OCI-LY7 (cell line): Measurements from ENCODE around the gene DNAH14. TPM values are rescaled to one million over a fixed set of nuclear protein-coding genes. Genes with fewer than 3 reads are reported as not detected.
"Not testable (repeated sequence)": the region's sequence is repeated elsewhere in the genome, so short reads cannot be mapped to it uniquely, and the experiment has no call there.

Source experiments
- BruUV-seq: library from RNA; stranded (reverse); fragments of 400-500 nt; replicated peaks from 2 replicates; lab custom pipeline; 2021; lab: Mats Ljungman, UMichigan
- CTCF ChIA-PET: fragments of 300-600 bp; sonication (Branson Sonifier 250); formaldehyde crosslinking; loops from one replicate; lab custom pipeline; 2022; ENCODE audit warnings: antibody characterized with exemption; ENCODE audit not compliant: unreplicated experiment; lab: Charles Lee
- POLR2A ChIA-PET: fragments of 300-600 bp; sonication (Branson Sonifier 250); formaldehyde crosslinking; loops from one replicate; lab custom pipeline; 2022; ENCODE audit warnings: antibody characterized with exemption; lab: Charles Lee
- DNase-seq: peaks from one replicate; pipeline ENCODE4 v3.0.0-alpha.2; 2015; ENCODE audit warnings: low spot score
- H2AFZ ChIP-seq: fragments of 200-600 bp; sonication (generic), shearing (Covaris generic); 2 replicates; pipeline ENCODE4 v1.6.1; 2014; ENCODE audit warnings: mild to moderate bottlenecking, antibody characterized with exemption, low read length, moderate library complexity
- H3K27ac ChIP-seq: fragments of 200-600 bp; sonication (generic); 2 replicates; pipeline ENCODE4 v1.5.1; 2014; ENCODE audit warnings: mixed run types, low read depth, mild to moderate bottlenecking, moderate library complexity, low read length, inconsistent platforms; ENCODE audit not compliant: poor library complexity, severe bottlenecking
- H3K36me3 ChIP-seq: fragments of 200-600 bp; sonication (generic); 2 replicates; pipeline ENCODE4 v1.6.1; 2014; ENCODE audit warnings: mild to moderate bottlenecking, antibody characterized with exemption, low read length, moderate library complexity, mixed read lengths; ENCODE audit not compliant: insufficient read depth
- H3K4me1 ChIP-seq: fragments of 200-600 bp; sonication (generic); 2 replicates; pipeline ENCODE4 v1.5.1; 2014; ENCODE audit warnings: mild to moderate bottlenecking, low read length; ENCODE audit not compliant: insufficient read depth, poor library complexity, severe bottlenecking
- H3K4me2 ChIP-seq: fragments of 200-600 bp; sonication (generic); 2 replicates; pipeline ENCODE4 v1.6.1; 2014; ENCODE audit warnings: mild to moderate bottlenecking, low read length
- H3K4me3 ChIP-seq: fragments of 200-600 bp; sonication (generic); 2 replicates; pipeline ENCODE4 v1.5.1; 2014; ENCODE audit warnings: mild to moderate bottlenecking, low read depth, low read length; ENCODE audit not compliant: poor library complexity, severe bottlenecking
- H3K79me2 ChIP-seq: fragments of 200-600 bp; sonication (generic); 2 replicates; pipeline ENCODE4 v1.6.1; 2016; ENCODE audit warnings: low read depth, mild to moderate bottlenecking, low read length, moderate library complexity, mixed read lengths; ENCODE audit not compliant: insufficient read depth
- H3K9me2 ChIP-seq: fragments of 200-600 bp; sonication (generic); 2 replicates; pipeline ENCODE4 v1.6.1; 2016; ENCODE audit warnings: mild to moderate bottlenecking, low read length, mixed read lengths; ENCODE audit not compliant: insufficient read depth
- H3K9me3 ChIP-seq: fragments of 200-600 bp; sonication (generic); 2 replicates; pipeline ENCODE4 v1.6.1; 2014; ENCODE audit warnings: mild to moderate bottlenecking, mixed run types, low read length, mixed read lengths
- H4K20me1 ChIP-seq: fragments of 200-600 bp; sonication (generic); 2 replicates; pipeline ENCODE4 v1.6.1; 2014; ENCODE audit warnings: mild to moderate bottlenecking, antibody characterized with exemption, low read length, moderate library complexity, mixed read lengths; ENCODE audit not compliant: insufficient read depth
- EZH2phosphoT487 ChIP-seq: fragments of 200-600 bp; sonication (generic); IDR thresholded peaks from 2 replicates; pipeline ENCODE4 v1.6.1; 2018; ENCODE audit warnings: low read depth, borderline replicate concordance, mild to moderate bottlenecking, mixed run types, antibody characterized with exemption, low read length, moderate library complexity, mixed read lengths
- intact Hi-C: fragments of 100-400 bp; cut with micrococcal nuclease; formaldehyde crosslinking; loops from one replicate; pipeline ENCODE4 v1.10.0; 2022; ENCODE audit not compliant: unreplicated experiment
- total RNA-seq, 2 experiments: library from RNA; depleted of rRNA in 1 of 2; stranded (reverse); fragments of >200 nt in 1 of 2; shearing (Covaris generic) in 1 of 2; gene quantifications; 2 replicates each; pipeline ENCODE4 v1.2.3, GENCODE V29; 2014 to 2022
- TF ChIP-seq, protein P1 (sequence below): fragments of 200-600 bp; sonication (generic); conservative IDR thresholded peaks from 2 replicates; pipeline ENCODE4 v1.5.1; 2014; ENCODE audit warnings: mild to moderate bottlenecking, antibody characterized with exemption, low read length, moderate library complexity, mixed read lengths

DNAH14 gene
- total RNA-seq, 2 experiments from 2014 or later = not detected

DNA sequence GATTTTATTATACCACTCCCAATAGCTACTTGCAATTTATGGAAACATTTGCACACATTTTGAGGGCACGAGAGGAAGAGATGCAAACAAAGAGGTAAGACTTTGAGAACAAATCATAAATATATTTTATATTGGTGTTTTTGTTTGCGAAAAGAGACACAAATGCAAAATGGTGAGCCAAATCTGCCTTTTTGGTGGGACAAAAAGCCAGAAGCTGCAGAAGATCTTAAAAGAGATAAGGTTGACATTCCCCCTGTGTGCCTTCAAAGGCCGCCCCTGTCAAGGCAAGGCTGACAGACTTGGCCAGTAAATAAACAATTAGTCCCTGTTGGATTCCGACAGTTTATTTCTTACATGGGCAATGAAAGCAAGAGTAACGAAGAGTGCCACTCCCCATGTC, 375.5 kb downstream of the DNAH14 start:
- H3K4me2 ChIP-seq = no peak overlapping the region
- no peak overlapping the region for H3K4me3 ChIP-seq
- H3K27ac ChIP-seq = no peak overlapping the region
- POLR2A ChIA-PET = interaction anchor here (0.5 kb wide), 1 partner anchor 277 kb away, joined by 7 read pairs; no protein-coding TSS in a partner anchor
- H2AFZ ChIP-seq = no peak overlapping the region
- no peak for DNase-seq
- BruUV-seq = no TSS peak
- CTCF ChIA-PET = no interaction called here
- intact Hi-C loops = no loop called here
- no peaks in the 10 kb centered on the region for H3K4me1 ChIP-seq
- no peaks in the 10 kb centered on the region for H4K20me1 ChIP-seq
- H3K36me3 ChIP-seq = no peaks in the 10 kb centered on the region
- H3K79me2 ChIP-seq = no peaks in the 10 kb centered on the region
- no peaks in the 10 kb centered on the region for H3K9me3 ChIP-seq
- TF ChIP-seq EZH2phosphoT487 = no peak
- TF ChIP-seq, protein P1, sequence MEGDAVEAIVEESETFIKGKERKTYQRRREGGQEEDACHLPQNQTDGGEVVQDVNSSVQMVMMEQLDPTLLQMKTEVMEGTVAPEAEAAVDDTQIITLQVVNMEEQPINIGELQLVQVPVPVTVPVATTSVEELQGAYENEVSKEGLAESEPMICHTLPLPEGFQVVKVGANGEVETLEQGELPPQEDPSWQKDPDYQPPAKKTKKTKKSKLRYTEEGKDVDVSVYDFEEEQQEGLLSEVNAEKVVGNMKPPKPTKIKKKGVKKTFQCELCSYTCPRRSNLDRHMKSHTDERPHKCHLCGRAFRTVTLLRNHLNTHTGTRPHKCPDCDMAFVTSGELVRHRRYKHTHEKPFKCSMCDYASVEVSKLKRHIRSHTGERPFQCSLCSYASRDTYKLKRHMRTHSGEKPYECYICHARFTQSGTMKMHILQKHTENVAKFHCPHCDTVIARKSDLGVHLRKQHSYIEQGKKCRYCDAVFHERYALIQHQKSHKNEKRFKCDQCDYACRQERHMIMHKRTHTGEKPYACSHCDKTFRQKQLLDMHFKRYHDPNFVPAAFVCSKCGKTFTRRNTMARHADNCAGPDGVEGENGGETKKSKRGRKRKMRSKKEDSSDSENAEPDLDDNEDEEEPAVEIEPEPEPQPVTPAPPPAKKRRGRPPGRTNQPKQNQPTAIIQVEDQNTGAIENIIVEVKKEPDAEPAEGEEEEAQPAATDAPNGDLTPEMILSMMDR = no peak
- H3K9me2 ChIP-seq = no peaks in the 10 kb centered on the region; the same call in 1 of the 2 replicates

DNA sequence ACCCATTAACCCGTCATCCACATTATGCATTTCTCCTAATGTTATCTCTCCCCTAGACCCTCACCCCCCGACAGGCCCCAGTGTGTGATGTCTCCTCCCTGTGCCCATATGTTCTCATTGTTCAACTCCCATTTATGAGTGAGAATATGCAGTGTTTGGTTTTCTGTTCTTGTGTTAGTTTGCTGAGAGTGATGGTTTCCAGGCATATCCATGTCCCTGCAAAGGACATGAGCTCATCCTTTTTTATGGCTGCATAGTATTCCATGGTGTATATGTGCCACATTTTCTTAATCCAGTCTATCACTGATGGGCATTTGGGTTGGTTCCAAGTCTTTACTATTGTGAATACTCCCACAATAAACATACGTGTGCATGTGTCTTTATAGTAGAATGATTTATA, 381.1 kb downstream of the DNAH14 start:
- H3K79me2 ChIP-seq, DNase-seq, H3K4me2 ChIP-seq, H3K4me3 ChIP-seq, BruUV-seq, CTCF ChIA-PET, H3K9me2 ChIP-seq, intact Hi-C loops, H3K4me1 ChIP-seq, H3K9me3 ChIP-seq, H3K36me3 ChIP-seq, H2AFZ ChIP-seq, H4K20me1 ChIP-seq, H3K27ac ChIP-seq: not testable (repeated sequence)
- POLR2A ChIA-PET = interaction anchor here (0.6 kb wide), 1 partner anchor 28 kb away, joined by 3 read pairs; no protein-coding TSS in a partner anchor

DNA sequence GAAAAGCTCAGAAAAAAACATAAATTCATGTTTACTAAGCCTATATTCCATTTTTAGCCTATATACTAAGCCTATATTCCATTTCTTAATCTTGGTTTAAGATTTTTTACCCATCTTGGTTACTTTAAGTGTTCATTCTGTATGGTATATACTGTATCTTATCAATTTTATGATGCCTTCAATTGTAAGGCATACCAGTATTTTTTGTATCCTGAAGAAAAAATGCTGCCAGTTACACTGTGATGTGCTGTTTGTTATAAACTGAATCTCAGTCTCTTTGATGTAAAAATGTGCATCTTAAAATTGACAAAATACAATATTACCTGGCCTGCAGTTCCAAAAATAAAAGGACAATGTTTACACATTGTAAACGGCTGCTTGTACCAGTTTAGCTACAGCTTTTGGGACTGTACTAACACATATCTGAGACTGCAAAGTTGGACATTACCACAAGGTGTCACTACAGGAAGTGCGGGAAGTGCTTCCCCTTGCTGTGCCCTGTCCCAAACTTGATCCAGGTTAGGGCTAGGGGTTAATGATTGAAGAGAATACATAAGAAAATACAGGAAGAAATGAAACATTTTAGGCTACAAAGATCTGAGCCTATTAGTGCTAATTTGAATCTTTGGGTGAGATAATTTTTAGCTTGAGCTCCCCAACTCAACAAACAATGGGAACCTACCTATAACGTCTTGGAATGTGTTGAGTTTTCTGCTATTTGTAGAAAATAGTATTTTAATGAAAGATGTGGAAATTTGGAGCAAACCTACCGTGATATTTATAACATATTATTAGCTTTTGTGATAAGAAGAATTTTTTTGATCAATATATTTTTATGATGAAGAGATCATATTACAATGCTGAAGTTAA, 389.5 kb downstream of the DNAH14 start:
- no peak overlapping the region for H2AFZ ChIP-seq
- H3K79me2 ChIP-seq = no peaks in the 10 kb centered on the region
- H3K36me3 ChIP-seq = no peaks in the 10 kb centered on the region
- H4K20me1 ChIP-seq = no peaks in the 10 kb centered on the region
- ChIA-PET POLR2A (interaction anchor here (0.7 to 1.1 kb wide), 4 partner anchors 12 to 149 kb away, joined by 3 read pairs; no protein-coding TSS in a partner anchor), CTCF (interaction anchor here (0.8 to 1.1 kb wide), 2 partner anchors 11 to 18 kb away, joined by 3 to 5 read pairs; no protein-coding TSS in a partner anchor)
- no peaks in the 10 kb centered on the region for H3K4me1 ChIP-seq
- H3K9me2 ChIP-seq = no peaks in the 10 kb centered on the region
- no peak overlapping the region for H3K4me3 ChIP-seq
- no TSS peak for BruUV-seq
- H3K9me3 ChIP-seq = no peaks in the 10 kb centered on the region
- TF ChIP-seq, protein P1 = peak; percentile 94
- TF ChIP-seq EZH2phosphoT487 = no peak
- DNase-seq = peak; percentile 66
- no peak overlapping the region for H3K4me2 ChIP-seq
- no peak overlapping the region for H3K27ac ChIP-seq
- intact Hi-C loops = loop anchor here (1.0 to 2.0 kb wide), 4 partner anchors 118 to 658 kb away; no protein-coding TSS in a partner anchor
